Stimulated activated CD8-positive, alpha-beta memory T cell treated with anti-CD3 and anti-CD28 coated beads, Interleukin-12 subunit alpha, Interleukin-12 subunit beta, amount 100 ng/mL, for 4 hours (primary cell): ENCODE measurements around the gene LRRC4C.
"Not testable (repeated sequence)": the region's sequence is repeated elsewhere in the genome, so short reads cannot be mapped to it uniquely, and the experiment has no call there.

Source experiments
- DNase-seq: peaks from one replicate; pipeline ENCODE4 v3.0.0-alpha.2; 2020; ENCODE audit warnings: low read depth

The LRRC4C gene

DNA sequence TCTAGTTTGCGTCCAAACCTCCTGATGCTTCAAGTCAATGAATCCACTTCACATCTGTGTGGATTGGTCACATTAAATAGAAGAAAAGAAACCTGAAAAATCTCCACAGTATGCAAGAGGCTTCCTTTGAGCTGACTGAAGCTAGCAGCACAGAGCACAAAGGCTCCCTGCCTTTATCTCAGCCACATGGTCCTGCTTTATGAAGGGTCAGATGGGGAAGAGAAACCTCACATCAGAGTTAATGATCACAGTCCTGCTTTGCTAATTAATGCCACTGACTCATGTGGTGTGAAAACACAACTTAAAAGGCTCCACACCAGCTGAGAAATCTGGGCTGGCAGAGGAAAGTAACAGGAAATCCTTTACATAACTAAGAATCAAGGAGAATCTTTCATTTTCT, 1291.0 kb downstream of the LRRC4C start:
- DNase-seq, result no peak

DNA sequence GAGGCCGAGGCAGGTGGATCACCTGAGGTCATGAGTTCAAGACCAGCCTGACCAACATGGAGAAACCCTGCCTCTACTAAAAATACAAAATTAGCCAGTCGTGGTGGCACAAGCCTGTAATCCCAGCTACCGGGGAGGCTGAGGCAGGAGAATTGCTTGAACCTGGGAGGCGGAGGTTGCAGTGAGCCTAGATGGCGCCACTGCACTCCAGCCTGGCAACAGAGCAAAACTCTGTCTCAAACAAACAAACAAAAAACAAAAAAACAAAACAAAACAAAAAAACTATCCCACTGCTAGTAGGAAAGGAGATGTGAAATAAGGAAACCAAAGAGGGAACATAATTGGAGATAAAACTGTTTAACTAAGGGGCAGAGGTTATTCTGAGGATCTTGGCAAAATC, 1291.6 kb downstream of the LRRC4C start:
- DNase-seq, result not testable (repeated sequence)

DNA sequence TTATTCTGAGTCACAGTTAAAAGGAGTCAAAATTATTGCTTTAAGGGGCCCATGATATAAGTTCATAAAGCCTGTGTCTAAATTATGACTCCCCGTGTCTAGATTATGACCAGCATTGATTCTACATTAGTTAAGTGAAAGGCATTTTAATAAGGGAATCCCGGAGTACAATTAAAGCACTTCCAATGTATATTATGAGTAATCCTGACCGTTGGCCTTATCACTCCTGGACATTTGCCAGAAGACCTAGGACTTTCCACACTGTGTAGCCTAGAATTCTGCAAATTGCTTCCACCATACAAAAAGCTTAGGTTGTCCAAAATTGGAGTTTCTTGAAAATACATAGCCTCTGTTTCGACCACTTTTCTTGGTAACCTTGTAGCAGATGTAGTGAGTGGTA, 1292.6 kb downstream of the LRRC4C start:
- no peak for DNase-seq

DNA sequence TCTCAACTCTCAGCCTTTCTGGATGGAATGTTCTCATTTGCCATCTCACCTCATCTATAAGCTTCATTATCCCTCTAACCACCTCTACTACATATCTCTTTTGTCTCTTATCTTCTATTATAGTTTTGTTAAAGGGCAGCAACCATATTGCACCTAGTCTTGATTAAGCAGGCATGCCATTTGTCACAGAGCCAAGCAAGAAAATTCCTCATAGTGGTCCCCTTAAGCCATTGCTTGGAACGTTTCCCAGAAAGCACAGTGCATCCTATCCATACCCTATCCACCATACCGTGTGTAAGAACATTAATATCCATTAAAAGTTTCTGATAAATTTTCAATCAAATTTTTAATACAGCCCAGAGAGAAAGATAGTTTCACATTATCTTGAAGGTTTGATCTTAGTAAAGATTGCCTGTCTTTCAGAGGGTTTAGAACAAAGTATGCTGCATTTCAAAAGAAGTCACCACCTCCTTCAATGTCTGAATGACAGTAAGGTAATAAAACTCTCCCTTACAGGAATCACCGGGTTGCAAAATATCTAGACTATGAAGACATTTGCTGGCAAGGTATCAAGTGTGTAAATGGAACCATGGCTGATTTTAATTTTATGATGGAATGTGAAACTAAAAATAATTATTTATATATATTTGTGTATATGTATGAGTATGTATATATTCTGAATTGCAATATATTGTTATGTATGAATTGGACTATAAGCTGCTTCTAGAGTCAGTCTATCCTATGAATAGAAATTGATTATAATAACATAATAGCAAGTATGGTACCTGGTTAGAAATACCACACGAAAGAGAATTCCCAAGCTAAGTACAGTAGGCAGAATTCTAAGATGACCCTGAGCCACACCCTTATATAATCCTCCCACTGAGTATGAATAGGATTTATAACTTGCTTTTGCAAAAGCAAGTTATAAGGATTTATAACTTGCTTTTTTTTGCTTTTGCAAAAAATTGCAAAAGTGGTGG, 1296.3 kb downstream of the LRRC4C start:
- no peak for DNase-seq

DNA sequence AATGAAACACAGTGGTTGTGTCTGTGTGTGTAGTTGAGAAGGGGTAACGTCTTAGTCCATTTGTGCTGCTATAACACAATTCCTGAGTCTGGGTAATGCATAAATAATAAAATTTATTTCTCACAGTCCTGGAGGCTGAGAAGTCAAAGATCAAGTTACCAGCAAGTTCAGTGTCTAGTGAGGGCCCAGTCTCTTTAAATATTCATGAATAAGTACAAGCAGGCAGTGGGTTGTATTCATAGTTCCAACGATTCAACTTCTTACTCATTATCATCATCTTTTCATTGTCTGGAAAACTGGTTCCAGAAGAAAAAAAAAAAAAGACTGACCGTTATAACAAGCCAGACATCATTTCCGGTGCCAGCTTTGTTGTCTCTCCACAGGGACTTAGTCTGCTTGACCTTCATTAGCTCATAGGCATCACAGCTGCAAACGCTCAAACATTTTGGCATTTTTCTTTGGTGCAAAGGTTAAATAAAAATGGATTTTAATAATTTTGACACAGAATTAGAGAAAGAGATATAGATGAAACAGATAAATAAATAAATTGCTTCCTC, 1297.5 kb downstream of the LRRC4C start:
- no peak for DNase-seq

DNA sequence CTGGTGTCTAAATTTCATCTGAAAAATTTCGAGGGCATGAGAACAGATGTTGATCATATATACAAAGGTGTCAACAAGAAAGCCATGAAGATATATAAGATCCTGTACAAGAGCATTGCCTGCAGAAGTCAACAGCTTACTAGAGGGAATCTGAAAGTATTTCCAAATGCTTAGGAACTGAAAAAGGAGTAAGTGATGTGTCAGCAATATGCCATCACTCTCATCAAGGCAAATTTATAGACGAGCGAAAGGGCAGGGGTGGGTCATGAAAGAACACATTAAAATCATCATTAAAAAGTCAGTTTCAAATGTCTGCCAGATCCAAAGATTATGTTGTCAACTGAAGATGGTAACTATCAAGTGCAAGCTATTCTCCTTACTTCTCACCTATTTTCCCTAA, 1299.0 kb downstream of the LRRC4C start:
- no peak for DNase-seq

DNA sequence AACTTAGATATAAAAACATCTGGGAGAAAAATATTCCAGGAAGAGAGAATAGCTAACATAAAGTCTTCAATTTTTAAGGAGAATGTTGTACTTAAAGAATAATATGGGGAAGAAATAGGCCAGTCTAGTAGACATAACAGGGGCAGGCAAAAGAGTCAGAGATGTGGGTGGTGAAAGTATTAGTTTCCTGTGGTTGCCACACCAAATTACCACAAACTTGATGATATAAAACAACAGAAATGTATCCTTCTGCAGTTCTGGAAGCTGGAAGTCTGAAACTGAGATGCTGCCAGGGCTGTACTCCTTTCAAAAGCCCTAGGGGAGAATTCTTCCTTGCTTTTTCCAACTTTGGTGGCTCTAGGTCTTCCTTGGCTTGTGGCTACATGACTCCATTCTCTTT, 1309.7 kb downstream of the LRRC4C start:
- no peak for DNase-seq

DNA sequence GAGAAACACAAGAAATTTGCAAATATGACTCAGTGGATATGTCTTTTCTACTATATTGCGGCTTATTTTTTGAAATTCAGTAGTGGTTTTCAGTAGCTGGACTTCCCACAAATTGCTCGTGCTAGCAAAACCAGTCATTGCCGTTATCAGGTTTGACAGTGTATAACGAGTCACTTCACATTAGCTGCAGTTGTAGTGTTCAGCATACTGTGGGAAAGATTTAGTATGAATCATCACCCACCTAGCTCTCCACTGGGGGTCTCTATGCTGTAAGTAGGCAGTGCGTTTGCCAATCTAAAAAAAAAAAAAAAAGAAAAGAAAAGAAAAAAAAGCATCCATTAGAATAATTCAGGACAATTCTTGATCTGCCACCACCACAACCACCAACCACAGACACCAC, 1318.9 kb downstream of the LRRC4C start:
- DNase-seq, result no peak

DNA sequence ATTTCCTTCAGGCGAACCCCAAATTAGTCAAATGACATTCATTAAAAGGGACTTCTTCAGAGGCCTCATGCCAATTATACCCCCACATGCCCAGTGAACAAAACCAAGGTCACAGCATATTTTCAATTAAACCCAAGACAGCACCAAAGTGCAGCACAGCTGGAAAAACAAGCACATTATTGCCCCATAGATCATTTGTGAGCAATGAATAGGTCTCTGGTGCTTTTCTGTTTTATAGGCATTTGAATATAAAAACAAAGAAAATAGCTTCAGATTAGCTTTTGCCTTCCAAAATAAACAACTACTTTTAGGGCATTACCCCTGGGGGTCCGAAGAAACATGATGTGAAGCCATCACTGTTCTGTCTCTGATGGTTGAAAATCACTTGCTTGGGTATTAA, 1319.9 kb downstream of the LRRC4C start:
- DNase-seq, result no peak

DNA sequence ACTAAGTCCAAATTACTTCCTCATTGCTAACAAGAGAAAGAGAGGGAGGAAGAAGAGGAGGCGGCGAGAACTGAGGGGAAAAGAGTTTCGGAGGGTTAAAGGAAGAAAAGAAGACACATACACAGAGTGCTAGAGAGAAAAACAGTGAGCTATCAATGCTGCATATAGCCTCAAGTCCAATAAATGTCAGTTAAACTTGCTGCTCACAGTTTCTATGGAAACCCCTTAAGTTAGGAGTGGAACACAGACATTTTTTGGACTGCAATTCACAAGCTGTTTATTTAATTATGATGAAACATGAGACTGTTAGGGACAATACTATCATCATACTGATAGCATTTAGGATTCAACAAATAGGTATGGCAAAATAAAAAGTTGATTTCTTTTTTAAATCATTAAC, 1320.4 kb downstream of the LRRC4C start:
- no peak for DNase-seq

DNA sequence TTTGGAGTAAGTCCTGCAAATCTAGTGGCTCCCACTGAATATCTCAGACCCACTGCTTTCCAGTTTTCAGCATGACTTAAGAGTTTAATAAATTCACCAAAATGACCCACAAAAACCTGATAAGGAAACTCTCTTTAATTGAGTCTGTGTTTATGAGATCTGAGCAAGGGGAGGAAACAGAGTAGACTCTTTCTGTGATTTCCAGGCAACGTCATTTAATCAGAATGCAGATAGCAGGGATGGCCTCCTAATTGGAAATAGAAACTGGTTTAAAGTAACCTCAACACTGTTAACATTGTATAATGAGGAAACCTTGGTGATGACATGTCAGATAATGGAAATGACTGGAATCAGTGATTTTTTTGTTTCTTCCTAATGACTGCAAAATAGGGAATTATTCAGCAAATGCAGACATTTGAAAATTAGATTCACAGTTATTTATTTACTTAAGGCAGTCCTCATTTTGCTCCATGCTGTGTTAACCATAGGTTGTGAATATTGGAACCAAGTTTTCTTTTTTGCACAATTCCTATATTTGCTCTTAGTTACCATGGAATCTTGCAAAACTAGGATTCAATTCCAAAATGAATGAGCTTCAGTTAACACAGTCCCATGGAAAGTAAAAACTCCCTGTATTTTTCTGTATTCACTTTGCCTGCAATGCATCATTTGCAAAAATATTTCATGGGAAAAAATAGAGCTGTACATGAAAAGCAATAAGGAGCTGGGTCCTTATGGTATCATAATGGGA, 1324.5 kb downstream of the LRRC4C start:
- no peak for DNase-seq

DNA sequence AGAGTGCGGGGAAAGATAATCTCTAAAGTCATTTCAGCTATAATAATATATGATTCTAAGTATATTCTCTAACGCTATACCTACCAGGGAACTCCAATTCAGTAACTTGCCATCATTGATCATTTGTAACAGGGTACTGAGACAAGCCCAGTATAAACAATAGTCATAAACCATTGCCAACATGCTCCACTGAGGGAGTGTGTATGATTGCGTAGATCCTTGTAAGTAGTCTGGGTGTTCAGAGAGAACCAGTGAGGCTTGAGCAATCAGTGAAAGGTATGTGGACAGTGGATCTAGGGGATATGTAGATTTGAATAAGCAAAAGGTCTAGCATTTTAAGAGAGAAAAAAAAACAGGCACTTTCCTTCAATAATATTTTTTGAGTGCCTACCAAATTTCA, 1326.0 kb downstream of the LRRC4C start:
- no peak for DNase-seq

DNA sequence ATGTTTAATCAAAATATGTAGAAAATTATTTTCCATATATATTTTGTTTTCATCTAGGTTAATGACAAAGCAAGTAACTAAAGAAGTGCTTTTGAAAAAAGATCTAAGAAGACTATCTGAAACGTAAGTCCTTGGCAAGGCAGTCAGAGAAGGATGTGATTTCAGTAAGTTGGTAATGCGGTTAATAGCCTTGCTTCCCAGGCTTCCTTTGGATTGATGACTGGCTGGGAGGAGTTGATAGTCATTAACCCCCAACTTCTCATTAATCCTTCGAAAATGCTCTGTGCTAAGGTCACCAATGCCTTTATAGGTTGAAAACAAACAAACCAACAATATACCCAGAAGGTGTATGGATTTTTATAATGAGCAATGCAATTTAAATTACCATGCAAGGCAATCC, 1326.5 kb downstream of the LRRC4C start:
- DNase-seq, result no peak

DNA sequence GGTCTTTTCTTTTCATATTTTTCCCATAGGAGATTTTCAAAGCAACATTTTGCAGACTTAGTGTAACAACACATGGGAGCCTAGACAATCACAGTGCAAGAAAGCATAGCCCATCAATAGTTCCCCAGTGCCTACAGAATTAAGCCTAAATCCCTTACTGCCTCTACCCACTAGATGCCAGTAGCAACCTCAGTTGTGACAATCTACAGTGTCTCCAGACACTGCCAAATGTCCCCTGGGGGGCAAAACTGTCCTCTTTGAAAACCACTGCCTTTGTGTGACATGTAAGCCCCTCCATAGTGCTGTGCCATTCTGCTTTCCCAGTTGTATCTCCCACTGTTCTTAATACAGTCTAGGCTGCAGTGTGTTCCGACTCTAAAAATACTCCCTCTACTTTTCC, 1329.0 kb downstream of the LRRC4C start:
- no peak for DNase-seq

DNA sequence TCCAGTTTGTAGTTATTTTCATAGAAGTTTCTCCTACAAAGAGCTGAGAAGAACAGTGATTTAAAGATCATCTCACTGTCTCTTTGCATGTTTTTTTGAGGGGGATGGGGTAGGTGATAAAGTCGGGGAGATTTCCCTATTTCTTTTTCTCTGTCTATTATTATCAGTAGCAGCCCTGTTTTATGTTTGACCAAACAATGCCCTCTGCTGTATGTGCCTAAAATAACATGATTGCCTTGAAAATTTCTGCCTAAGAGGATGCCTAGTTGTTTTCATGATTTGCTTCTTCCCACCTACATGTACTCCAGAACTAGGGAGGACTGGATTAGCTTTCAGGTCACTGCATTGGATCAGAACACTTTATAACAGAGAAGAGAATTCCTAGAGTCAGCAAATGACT, 1330.2 kb downstream of the LRRC4C start:
- DNase-seq, result no peak

DNA sequence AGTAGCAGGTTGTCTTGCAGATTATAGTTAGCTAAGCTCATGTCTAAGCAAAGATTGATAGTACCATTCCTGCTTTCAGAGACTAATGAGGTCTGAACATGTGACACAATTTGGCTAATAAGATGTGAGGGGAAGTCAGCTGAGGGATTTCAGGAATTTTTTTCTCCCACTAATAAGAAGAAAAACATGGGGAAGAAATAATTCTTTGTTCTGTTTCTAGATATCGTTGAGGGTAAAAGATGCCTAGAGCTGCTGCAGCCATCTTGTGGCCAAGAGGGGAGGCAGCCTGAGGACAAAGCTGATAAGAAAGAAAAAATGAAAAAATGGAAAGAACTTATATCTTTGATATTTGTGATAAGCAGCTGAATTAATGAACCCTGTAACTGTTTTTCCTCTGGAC, 1334.4 kb downstream of the LRRC4C start:
- no peak for DNase-seq

DNA sequence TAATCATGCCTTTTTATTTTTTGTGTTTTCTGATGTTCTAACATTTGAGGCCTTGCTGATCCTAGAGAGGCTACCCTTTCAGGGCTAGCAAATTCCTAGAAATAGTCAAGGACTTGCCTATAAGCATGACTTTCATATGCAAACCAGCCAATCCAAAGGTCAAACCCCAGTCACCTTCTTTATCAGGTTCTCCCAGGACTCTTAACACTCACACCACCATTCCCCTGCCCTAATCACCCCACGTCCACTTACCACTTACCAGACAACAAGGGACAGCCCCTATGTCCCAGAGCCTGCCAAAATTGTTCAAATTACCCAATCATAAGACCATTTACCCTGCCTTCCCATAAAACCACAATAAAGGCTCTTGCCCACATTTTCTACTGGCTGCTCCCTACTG, 1339.8 kb downstream of the LRRC4C start:
- DNase-seq, result no peak

DNA sequence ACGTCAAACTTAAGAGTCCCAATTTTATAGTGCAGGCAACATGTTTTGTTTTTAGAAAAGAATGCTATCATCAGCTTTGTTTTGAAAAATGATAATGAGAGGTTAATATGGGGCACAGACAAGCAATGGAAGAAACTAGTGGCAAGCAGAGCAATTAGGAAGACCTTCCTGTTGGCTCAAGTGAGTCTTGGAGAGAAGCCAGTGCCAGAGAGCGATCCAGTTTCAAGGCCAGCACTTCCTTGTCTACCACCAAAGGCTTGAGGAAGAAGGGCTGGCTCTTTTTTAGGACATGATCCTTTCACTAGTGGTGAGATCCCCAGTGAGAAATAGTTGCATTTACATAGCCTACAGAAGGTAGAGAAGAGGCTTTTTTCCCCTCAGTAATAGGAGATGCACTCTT, 1340.7 kb downstream of the LRRC4C start:
- DNase-seq, result no peak

DNA sequence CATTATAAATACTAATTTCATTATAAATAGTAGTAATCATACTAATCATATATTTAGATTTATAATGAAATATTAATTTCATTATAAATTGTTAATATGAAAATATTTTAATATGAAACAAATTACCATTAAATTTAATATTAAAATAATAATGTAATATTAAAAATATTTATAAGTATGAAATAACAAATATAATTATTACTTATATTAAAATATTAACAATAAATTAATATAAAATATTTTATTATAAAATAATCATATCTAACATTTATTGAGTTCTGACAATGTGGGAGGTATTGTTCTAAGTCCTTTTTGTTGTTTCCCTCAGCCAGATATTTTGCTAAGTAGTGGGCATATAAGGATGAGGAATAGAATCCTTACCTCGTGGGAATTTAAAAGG, 1341.4 kb downstream of the LRRC4C start:
- DNase-seq, result no peak

DNA sequence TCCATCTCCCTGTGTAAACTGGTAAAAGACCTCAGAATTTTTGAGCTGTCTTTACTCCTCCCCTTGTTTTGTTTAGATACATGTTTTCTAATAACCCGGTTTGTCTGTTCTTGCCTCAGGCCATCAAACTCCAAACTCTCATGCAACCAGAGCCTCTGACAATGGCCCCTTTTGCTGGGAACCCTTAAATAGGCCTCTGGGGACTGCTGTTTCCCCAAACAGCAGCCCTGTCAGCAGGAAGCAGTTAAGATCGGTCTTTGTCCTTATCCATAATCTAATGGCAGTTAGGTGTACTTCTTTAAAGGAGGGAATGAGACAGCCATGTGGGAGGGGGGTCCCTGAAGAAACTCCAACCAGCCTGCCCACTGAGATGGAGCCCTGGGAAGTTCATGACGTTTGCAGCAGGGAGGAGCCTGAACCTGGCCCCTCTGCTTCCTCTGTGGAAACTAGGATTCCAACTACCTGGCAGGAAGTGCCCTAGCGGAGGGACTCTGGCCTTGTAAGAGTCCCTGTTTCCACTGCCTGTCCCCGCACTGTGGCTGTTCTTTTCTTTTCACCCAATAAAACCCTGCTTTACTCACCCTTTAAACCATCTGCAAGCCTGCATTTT, 1354.4 kb downstream of the LRRC4C start:
- DNase-seq, result no peak

DNA sequence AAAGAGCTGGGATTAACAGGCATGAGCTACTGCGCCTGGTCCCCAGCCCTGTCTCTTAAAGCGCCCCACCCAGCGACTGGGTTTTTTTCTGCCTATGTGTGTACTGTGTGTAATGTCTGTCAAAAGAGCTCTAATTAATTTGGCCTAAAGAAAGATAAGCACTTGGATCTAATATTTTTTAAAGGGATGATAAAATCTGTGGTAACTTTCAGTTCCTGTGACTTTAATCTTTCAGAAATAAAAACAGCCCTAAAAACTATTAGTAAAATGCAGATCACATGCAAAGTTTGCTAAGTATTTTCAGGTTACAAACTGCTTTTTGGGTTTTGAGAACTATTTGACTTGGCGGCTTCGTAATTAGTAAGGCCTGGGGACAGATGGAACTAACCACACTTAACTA, 1358.7 kb downstream of the LRRC4C start:
- DNase-seq, result no peak

DNA sequence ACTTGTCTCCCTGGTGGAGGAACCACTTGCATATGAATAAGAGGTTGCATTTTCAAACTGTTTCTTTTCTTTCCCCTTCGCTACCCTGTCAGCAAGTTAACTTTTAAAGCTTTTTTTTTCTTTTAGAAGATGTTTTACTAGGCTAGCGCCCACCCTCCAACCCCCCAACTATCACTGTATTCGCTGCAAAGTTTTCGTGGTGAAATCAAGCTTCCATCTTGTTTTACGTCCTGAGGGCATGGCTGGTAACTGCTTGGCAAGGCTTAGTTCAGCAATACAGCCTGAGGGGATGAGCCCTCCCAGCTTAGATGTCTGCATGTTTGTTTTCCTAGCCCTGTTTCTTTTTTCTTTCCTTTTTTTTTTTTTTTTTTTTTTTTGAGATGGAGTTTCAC, 1359.3 kb downstream of the LRRC4C start:
- DNase-seq, result no peak
